ENCODE results near the gene AGL. TPM values are rescaled to one million over a fixed set of nuclear protein-coding genes. Genes with fewer than 3 reads are reported as not detected.

Gene AGL
- total and polyA plus RNA-seq, 10 of the 15 experiments (the other 5 are each of a cell fraction or from before 2014, with no cell fraction given) = 5.6 to 21.6 (median 13.7) TPM

DNA sequence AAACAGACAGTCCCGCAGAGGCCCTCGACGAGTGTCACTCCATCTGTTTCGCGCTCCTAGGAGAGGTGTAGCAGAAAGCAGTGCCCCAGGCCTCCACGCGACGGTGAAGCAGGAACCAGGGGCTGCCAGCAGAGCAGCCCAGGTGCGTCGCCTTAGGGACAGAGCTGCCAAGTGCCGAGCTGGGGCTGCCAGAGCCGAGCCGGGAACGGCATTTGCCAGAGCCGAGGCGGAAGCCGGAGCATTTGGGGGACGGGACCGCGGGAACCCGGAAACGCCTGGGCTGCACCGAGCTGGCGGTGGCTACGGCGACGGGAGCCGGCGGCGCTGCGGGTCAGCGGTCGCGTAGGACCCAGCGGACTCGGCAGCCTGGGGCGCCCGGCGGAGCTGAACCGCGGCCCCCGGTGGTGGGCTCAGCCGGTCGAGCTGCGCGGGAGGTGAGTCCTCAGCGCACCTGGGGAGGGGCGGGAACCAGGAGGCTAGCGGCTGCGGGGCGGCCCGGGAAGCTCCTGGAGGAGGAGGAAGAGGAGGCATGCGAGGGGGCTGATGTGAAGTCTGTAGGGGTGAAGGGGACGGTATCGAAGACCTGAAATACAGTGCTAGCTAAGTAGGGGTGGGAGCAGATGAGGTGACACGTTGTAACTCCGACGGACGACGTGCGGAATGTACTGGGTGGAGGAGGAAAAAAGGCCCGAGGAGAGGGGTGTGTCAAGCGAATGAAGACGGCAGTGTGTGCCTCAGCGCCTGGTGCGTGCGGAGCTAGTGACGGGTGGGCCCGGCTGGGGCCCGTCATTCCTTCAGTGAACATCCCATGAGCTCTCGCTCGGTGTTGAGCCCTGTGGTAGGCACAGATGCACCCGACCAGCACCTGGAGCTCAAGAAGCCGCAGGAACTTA is 119.8 kb downstream of the AGL start, which contains the start of gene SLC35A3 (continued):
- TF ChIP-seq, protein P1, sequence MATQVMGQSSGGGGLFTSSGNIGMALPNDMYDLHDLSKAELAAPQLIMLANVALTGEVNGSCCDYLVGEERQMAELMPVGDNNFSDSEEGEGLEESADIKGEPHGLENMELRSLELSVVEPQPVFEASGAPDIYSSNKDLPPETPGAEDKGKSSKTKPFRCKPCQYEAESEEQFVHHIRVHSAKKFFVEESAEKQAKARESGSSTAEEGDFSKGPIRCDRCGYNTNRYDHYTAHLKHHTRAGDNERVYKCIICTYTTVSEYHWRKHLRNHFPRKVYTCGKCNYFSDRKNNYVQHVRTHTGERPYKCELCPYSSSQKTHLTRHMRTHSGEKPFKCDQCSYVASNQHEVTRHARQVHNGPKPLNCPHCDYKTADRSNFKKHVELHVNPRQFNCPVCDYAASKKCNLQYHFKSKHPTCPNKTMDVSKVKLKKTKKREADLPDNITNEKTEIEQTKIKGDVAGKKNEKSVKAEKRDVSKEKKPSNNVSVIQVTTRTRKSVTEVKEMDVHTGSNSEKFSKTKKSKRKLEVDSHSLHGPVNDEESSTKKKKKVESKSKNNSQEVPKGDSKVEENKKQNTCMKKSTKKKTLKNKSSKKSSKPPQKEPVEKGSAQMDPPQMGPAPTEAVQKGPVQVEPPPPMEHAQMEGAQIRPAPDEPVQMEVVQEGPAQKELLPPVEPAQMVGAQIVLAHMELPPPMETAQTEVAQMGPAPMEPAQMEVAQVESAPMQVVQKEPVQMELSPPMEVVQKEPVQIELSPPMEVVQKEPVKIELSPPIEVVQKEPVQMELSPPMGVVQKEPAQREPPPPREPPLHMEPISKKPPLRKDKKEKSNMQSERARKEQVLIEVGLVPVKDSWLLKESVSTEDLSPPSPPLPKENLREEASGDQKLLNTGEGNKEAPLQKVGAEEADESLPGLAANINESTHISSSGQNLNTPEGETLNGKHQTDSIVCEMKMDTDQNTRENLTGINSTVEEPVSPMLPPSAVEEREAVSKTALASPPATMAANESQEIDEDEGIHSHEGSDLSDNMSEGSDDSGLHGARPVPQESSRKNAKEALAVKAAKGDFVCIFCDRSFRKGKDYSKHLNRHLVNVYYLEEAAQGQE (IDR thresholded peaks at IDR 0.05; ENCODE audit: low read depth, low read length) = no peak
- no peak for TF ChIP-seq FOXK2 (IDR thresholded peaks at IDR 0.05)
- no peak for TF ChIP-seq EED (IDR thresholded peaks at IDR 0.05; ENCODE audit: low read depth)
- TF ChIP-seq SIX5 (IDR thresholded peaks at IDR 0.05; ENCODE audit: low read depth, low read length, severe bottlenecking) = peak; percentile 65
- peak; percentile 71; the same call in 1 of the 2 replicates for TF ChIP-seq BACH1 (IDR thresholded peaks at IDR 0.05; ENCODE audit: borderline replicate concordance)
- peak; percentile 88 for TF ChIP-seq ZNF207 (IDR thresholded peaks at IDR 0.05; ENCODE audit: borderline replicate concordance)
- TF ChIP-seq NFXL1 (IDR thresholded peaks at IDR 0.05; ENCODE audit: borderline replicate concordance) = no peak
- no peak for TF ChIP-seq ZZZ3 (IDR thresholded peaks at IDR 0.05; ENCODE audit: control insufficient read depth, insufficient read length, low read depth)
- TF ChIP-seq ZNF622 (IDR thresholded peaks at IDR 0.05) = no peak
- no peak for TF ChIP-seq RCOR1 (conservative IDR thresholded peaks at IDR 0.05; ENCODE audit: low read depth, low read length)
- no peak for TF ChIP-seq TARDBP (IDR thresholded peaks at IDR 0.05; ENCODE audit: borderline replicate concordance)
- TF ChIP-seq, protein P2, sequence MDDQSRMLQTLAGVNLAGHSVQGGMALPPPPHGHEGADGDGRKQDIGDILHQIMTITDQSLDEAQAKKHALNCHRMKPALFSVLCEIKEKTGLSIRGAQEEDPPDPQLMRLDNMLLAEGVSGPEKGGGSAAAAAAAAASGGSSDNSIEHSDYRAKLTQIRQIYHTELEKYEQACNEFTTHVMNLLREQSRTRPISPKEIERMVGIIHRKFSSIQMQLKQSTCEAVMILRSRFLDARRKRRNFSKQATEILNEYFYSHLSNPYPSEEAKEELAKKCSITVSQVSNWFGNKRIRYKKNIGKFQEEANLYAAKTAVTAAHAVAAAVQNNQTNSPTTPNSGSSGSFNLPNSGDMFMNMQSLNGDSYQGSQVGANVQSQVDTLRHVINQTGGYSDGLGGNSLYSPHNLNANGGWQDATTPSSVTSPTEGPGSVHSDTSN (IDR thresholded peaks at IDR 0.05; ENCODE audit: insufficient replicate concordance, low read depth, low read length) = no peak
- TF ChIP-seq NBN (IDR thresholded peaks at IDR 0.05) = peak; percentile 62; the same call in 1 of the 2 replicates
- TF ChIP-seq, protein P3, sequence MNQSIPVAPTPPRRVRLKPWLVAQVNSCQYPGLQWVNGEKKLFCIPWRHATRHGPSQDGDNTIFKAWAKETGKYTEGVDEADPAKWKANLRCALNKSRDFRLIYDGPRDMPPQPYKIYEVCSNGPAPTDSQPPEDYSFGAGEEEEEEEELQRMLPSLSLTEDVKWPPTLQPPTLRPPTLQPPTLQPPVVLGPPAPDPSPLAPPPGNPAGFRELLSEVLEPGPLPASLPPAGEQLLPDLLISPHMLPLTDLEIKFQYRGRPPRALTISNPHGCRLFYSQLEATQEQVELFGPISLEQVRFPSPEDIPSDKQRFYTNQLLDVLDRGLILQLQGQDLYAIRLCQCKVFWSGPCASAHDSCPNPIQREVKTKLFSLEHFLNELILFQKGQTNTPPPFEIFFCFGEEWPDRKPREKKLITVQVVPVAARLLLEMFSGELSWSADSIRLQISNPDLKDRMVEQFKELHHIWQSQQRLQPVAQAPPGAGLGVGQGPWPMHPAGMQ (IDR thresholded peaks at IDR 0.05; ENCODE audit: borderline replicate concordance) = no peak
- peak; percentile 66 for TF ChIP-seq MXI1 (IDR thresholded peaks at IDR 0.05; ENCODE audit: low read depth, low read length)
- peak; percentile 89; the same call in 1 of the 2 replicates for TF ChIP-seq GATAD2B (conservative IDR thresholded peaks at IDR 0.05; ENCODE audit: low read depth)
- no peak for TF ChIP-seq NRF1 (conservative IDR thresholded peaks at IDR 0.05; ENCODE audit: low read depth, low read length)
- TF ChIP-seq, protein P4, sequence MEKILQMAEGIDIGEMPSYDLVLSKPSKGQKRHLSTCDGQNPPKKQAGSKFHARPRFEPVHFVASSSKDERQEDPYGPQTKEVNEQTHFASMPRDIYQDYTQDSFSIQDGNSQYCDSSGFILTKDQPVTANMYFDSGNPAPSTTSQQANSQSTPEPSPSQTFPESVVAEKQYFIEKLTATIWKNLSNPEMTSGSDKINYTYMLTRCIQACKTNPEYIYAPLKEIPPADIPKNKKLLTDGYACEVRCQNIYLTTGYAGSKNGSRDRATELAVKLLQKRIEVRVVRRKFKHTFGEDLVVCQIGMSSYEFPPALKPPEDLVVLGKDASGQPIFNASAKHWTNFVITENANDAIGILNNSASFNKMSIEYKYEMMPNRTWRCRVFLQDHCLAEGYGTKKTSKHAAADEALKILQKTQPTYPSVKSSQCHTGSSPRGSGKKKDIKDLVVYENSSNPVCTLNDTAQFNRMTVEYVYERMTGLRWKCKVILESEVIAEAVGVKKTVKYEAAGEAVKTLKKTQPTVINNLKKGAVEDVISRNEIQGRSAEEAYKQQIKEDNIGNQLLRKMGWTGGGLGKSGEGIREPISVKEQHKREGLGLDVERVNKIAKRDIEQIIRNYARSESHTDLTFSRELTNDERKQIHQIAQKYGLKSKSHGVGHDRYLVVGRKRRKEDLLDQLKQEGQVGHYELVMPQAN (conservative IDR thresholded peaks at IDR 0.05) = peak; percentile 96
- no peak for TF ChIP-seq WRNIP1 (IDR thresholded peaks at IDR 0.05; ENCODE audit: borderline replicate concordance, low read depth, low read length)

All from GM12878 (cell line).